SK-N-SH (cell line): ENCODE measurements around the gene CYB561D1. TPM values are rescaled to one million over a fixed set of nuclear protein-coding genes. Genes with fewer than 3 reads are reported as not detected.

Source experiments
- CTCF ChIA-PET: fragments of 300-600, 350-600 bp; formaldehyde crosslinking; extraction: SDS; loops from one replicate; lab custom pipeline; 2021; lab: Yijun Ruan, JAX
- POLR2A ChIA-PET: fragments of 350-600 bp; sonication (Branson Sonifier 250); formaldehyde crosslinking; extraction: SDS; loops from one replicate; lab custom pipeline; 2020; ENCODE audit warnings: antibody characterized with exemption, inconsistent platforms; lab: Yijun Ruan, JAX
- DNase-seq: peaks from one replicate; pipeline ENCODE4 v3.0.0; 2012
- H2AFZ ChIP-seq: fragments of 200-600 bp; sonication (generic); 2 replicates; pipeline ENCODE4 v1.8.1; 2016; ENCODE audit warnings: antibody characterized with exemption, mild to moderate bottlenecking, low read depth
- H3F3A ChIP-seq: fragments of 200-600 bp; sonication (generic); replicated peaks from 2 replicates; pipeline ENCODE3; 2016; ENCODE audit warnings: antibody characterized with exemption, mild to moderate bottlenecking; ENCODE audit not compliant: insufficient read depth
- H3K27ac ChIP-seq, 2 experiments: fragments of 200-500 bp in 1 of 2; fragments of 200-600 bp in 1 of 2; sonication (Bioruptor generic) in 1 of 2; sonication (generic), shearing (Covaris generic) in 1 of 2; 2 replicates each; pipeline versions ENCODE4 v1.5.1 to v1.6.1; 2014 to 2016; ENCODE audit warnings: low read depth in 2 of 2, inconsistent platforms in 1 of 2, low read length in 1 of 2, mild to moderate bottlenecking in 1 of 2, mixed read lengths in 1 of 2
- H3K27me3 ChIP-seq: fragments of 200-600 bp; sonication (generic), shearing (Covaris generic); 2 replicates; pipeline ENCODE4 v1.6.1; 2016; ENCODE audit warnings: mixed run types; ENCODE audit not compliant: insufficient read depth
- H3K36me3 ChIP-seq, 2 experiments: fragments of 200-500 bp in 1 of 2; fragments of 200-600 bp in 1 of 2; sonication (Bioruptor generic) in 1 of 2; sonication (generic) in 1 of 2; replicated peaks in 1 of 2; 2 replicates each; pipeline versions ENCODE3 to v1.5.1; 2014 to 2016; ENCODE audit warnings: low read length in 1 of 2, mild to moderate bottlenecking in 1 of 2; ENCODE audit not compliant: insufficient read depth in 2 of 2, control insufficient read depth in 1 of 2
- H3K4me1 ChIP-seq, 2 experiments: fragments of 200-500 bp in 1 of 2; fragments of 200-600 bp in 1 of 2; sonication (Bioruptor generic) in 1 of 2; sonication (generic), shearing (Covaris generic) in 1 of 2; 2 replicates each; pipeline versions ENCODE4 v1.5.1 to v1.6.1; 2014 to 2016; ENCODE audit warnings: low read depth in 1 of 2, low read length in 1 of 2, mixed run types in 1 of 2; ENCODE audit not compliant: insufficient read depth in 2 of 2, control insufficient read depth in 1 of 2
- H3K4me2 ChIP-seq: fragments of 200-600 bp; sonication (generic), shearing (Covaris generic); 2 replicates; pipeline ENCODE4 v1.6.1; 2017; ENCODE audit warnings: mixed run types
- H3K4me3 ChIP-seq, 2 experiments: fragments of 200-500 bp in 1 of 2; fragments of 200-600 bp in 1 of 2; sonication (Bioruptor generic) in 1 of 2; sonication (generic), shearing (Covaris generic) in 1 of 2; 2 replicates each; pipeline versions ENCODE4 v1.5.1 to v1.8.1; 2014 to 2016; ENCODE audit warnings: low read depth in 2 of 2, inconsistent platforms in 1 of 2, low read length in 1 of 2, mild to moderate bottlenecking in 1 of 2, mixed read lengths in 1 of 2, moderate library complexity in 1 of 2
- H3K79me2 ChIP-seq: fragments of 200-600 bp; sonication (generic); 2 replicates; pipeline ENCODE4 v1.8.1; 2017; ENCODE audit warnings: mild to moderate bottlenecking; ENCODE audit not compliant: insufficient read depth
- H3K9ac ChIP-seq: fragments of 200-600 bp; sonication (generic); 2 replicates; pipeline ENCODE4 v1.6.1; 2017; ENCODE audit warnings: mixed run types
- H3K9me2 ChIP-seq: fragments of 200-600 bp; sonication (generic); 2 replicates; pipeline ENCODE4 v1.6.1; 2017; ENCODE audit warnings: mixed run types
- H3K9me3 ChIP-seq: fragments of 200-600 bp; sonication (generic); 2 replicates; pipeline ENCODE4 v1.6.1; 2017; ENCODE audit warnings: mixed run types, mild to moderate bottlenecking, moderate library complexity
- H4K20me1 ChIP-seq: fragments of 200-600 bp; sonication (generic); 2 replicates; pipeline ENCODE4 v1.6.1; 2017; ENCODE audit warnings: mild to moderate bottlenecking, mixed run types; ENCODE audit not compliant: insufficient read depth
- ELF1 ChIP-seq: IDR thresholded peaks from 2 replicates; pipeline ENCODE4 v1.4.0; 2012
- EP300 ChIP-seq, 2 experiments: IDR thresholded peaks; 2 replicates each; pipeline versions ENCODE4 v1.4.0 to v1.6.1; 2012; ENCODE audit warnings: borderline replicate concordance in 1 of 2, low read depth in 1 of 2, low read length in 1 of 2
- FOXM1 ChIP-seq: IDR thresholded peaks from 2 replicates; pipeline ENCODE4 v1.4.0; 2012; ENCODE audit warnings: low read depth, mild to moderate bottlenecking
- JUND ChIP-seq: IDR thresholded peaks from 2 replicates; pipeline ENCODE4 v1.4.0; 2012
- MXI1 ChIP-seq: IDR thresholded peaks from 2 replicates; pipeline ENCODE4 v1.6.1; 2012; ENCODE audit warnings: mild to moderate bottlenecking, low read depth, low read length, improper control_type of control experiment
- NRF1 ChIP-seq: IDR thresholded peaks from 2 replicates; pipeline ENCODE4 v1.6.1; 2012; ENCODE audit warnings: low read depth, mild to moderate bottlenecking, low read length
- POLR2AphosphoS5 ChIP-seq: IDR thresholded peaks from 2 replicates; pipeline ENCODE4 v1.6.1; 2012; ENCODE audit warnings: low read depth, low read length
- RCOR1 ChIP-seq: fragments of 150-350 bp; IDR thresholded peaks from 2 replicates; pipeline ENCODE4 v1.6.1; 2017; ENCODE audit warnings: antibody characterized with exemption, low read length
- RFX5 ChIP-seq: IDR thresholded peaks from 2 replicates; pipeline ENCODE4 v1.6.1; 2012; ENCODE audit warnings: mild to moderate bottlenecking, improper control_type of control experiment, low read length
- RXRA ChIP-seq: IDR thresholded peaks from 2 replicates; pipeline ENCODE4 v1.4.0; 2012; ENCODE audit warnings: low read depth, mild to moderate bottlenecking, borderline replicate concordance
- SMC3 ChIP-seq: IDR thresholded peaks from 2 replicates; pipeline ENCODE4 v1.6.1; 2012; ENCODE audit warnings: low read depth, low read length, improper control_type of control experiment
- TCF12 ChIP-seq: IDR thresholded peaks from 2 replicates; pipeline ENCODE4 v1.4.0; 2012
- TEAD4 ChIP-seq: IDR thresholded peaks from 2 replicates; pipeline ENCODE4 v1.4.0; 2012; ENCODE audit warnings: mild to moderate bottlenecking, borderline replicate concordance; ENCODE audit not compliant: insufficient read depth
- YY1 ChIP-seq: IDR thresholded peaks from 2 replicates; pipeline ENCODE4 v1.4.0; 2012; ENCODE audit warnings: low read depth, mild to moderate bottlenecking
- WGBS: methylation state at CpG from one replicate; pipeline ENCODE4 v1.1.6; 2017; ENCODE audit warnings: low lambda C conversion rate; 5-methylcytosine and 5-hydroxymethylcytosine counted together
- polyA plus RNA-seq, 3 experiments: library from polyadenylated mRNA; depleted of rRNA; stranded (reverse); fragments of >200 nt; gene quantifications; 2 replicates each; pipeline ENCODE4 v1.2.3, GENCODE V29; 2012
- TF ChIP-seq, protein P1 (sequence below): IDR thresholded peaks from 2 replicates; pipeline ENCODE4; 2012
- TF ChIP-seq, protein P2 (sequence below): IDR thresholded peaks from 2 replicates; pipeline ENCODE4 v1.4.0; 2012; ENCODE audit warnings: low read depth, borderline replicate concordance
- TF ChIP-seq, protein P3 (sequence below): IDR thresholded peaks from 2 replicates; pipeline ENCODE4 v1.4.0; 2012; ENCODE audit warnings: low read depth

Gene CYB561D1
- polyA plus RNA-seq, 1 of the 3 experiments (the other 2 are of a cell fraction): 5.4 TPM

DNA sequence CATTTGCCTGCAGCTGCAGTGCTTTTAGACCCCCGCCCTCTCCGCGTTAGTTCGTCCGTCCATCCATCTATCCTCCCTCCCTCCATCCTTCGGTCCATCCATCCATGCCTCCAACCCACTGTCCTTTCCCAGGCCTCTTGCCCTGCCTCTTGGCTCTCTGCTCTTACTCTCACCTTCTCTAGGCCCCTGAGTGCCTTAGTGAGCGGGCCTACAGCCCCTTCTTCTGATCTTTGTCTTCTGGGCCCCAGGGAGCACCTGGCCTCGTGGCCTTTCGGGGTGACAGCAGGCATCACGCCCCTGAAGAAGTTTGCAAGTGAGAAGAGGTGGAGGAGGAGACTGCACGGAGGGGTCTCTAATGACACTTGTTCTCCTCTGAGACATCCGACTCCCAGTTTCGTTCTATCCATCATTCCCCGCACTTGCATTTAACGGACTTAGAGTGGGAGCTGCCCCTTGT, 9.3 kb upstream of the CYB561D1 start:
- CTCF ChIA-PET: interaction anchor here (0.6 to 40.2 kb wide), 7 partner anchors 9 to 290 kb away, joined by 3 to 1710 read pairs (median 5); partner anchors contain the start of genes AMIGO1, CYB561D1 and GPR61
- WGBS: 29% methylated on average over 15 of the region's 15 CpGs
- TF ChIP-seq RXRA: no peak
- TF ChIP-seq, all 33 proteins: peak for 0
- H3K4me3 ChIP-seq: peak overlapping the region; percentile 58 to 82
- H3K9ac ChIP-seq: peak overlapping the region; percentile 87; the same call in 1 of the 2 replicates
- peaks cover 0 to 16% of the 10 kb centered on the region in 2 experiments for H3K36me3 ChIP-seq
- H3K27ac ChIP-seq: peak overlapping the region in 1 of 2 experiments; percentile 93; a peak in 1 of 4 replicates
- H3F3A ChIP-seq: no peaks in the 10 kb centered on the region
- H3K9me2 ChIP-seq: no peaks in the 10 kb centered on the region
- H3K4me1 ChIP-seq: peaks cover 6 to 15% of the 10 kb centered on the region in 2 experiments; a peak in 2 of 4 replicates
- POLR2A ChIA-PET: interaction anchor here (1.0 to 1.4 kb wide), 2 partner anchors 46 to 87 kb away, joined by 3 to 7 read pairs; partner anchors contain the start of gene SORT1
- peaks cover 12% of the 10 kb centered on the region; the same call in 1 of the 2 replicates for H3K79me2 ChIP-seq
- H2AFZ ChIP-seq: peak overlapping the region; percentile 89
- H4K20me1 ChIP-seq: no peaks in the 10 kb centered on the region
- H3K9me3 ChIP-seq: no peaks in the 10 kb centered on the region
- DNase-seq: no peak
- peaks cover 17% of the 10 kb centered on the region; the same call in 1 of the 2 replicates for H3K27me3 ChIP-seq
- peak overlapping the region; percentile 95 for H3K4me2 ChIP-seq

DNA sequence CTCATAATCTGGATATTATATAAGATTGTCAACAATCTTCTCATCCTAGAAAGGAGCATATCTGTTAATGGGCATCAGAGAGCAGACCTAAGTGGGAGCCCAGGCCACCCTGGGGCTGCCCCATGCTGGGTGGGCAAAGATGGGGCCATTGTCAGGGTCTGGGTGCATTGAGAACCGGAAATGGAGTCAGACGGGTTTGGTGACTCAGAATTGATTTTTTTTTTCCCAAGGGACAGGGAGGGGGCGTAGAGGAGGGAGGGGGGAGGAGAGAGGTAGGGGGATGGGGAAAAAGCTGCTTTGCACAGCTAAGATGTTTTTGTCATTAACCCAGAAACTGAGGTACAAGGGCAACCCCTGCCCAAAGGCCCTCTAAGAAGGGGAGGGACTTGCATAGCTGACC, 8.9 kb upstream of the CYB561D1 start:
- CTCF ChIA-PET: interaction anchor here (1.1 to 40.2 kb wide), 6 partner anchors 9 to 289 kb away, joined by 3 to 1710 read pairs (median 28); partner anchors contain the start of genes AMIGO1, CYB561D1 and GPR61
- Histone ChIP-seq H3K27ac (no peak overlapping the region), H3K36me3 (peaks cover 0 to 16% of the 10 kb centered on the region in 2 experiments), H2AFZ (peak overlapping the region; percentile 89), H3K27me3 (peaks cover 14% of the 10 kb centered on the region; the same call in 1 of the 2 replicates), H3K4me2 (peak overlapping the region; percentile 95), H3F3A (no peaks in the 10 kb centered on the region), H3K4me1 (peaks cover 6 to 15% of the 10 kb centered on the region in 2 experiments; a peak in 2 of 4 replicates), H3K9me3 (no peaks in the 10 kb centered on the region), H4K20me1 (no peaks in the 10 kb centered on the region), H3K4me3 (peak overlapping the region; percentile 58 to 82), H3K9ac (no peak overlapping the region), H3K79me2 (peaks cover 12% of the 10 kb centered on the region; the same call in 1 of the 2 replicates), H3K9me2 (no peaks in the 10 kb centered on the region)
- DNase-seq: no peak
- WGBS: 13% methylated on average over 3 of the region's 3 CpGs
- POLR2A ChIA-PET: no interaction called here
- TF ChIP-seq MXI1 (no peak), FOXM1 (no peak), YY1 (no peak), NRF1 (no peak), EP300 (IDR thresholded peaks at IDR 0.05; ENCODE audit: borderline replicate concordance in 1 of 2, low read depth in 1 of 2, low read length in 1 of 2) (no peak), SMC3 (no peak), RCOR1 (no peak), ELF1 (no peak), JUND (no peak), POLR2AphosphoS5 (no peak), TEAD4 (no peak), RFX5 (no peak), TCF12 (no peak)
- TF ChIP-seq, protein P1, sequence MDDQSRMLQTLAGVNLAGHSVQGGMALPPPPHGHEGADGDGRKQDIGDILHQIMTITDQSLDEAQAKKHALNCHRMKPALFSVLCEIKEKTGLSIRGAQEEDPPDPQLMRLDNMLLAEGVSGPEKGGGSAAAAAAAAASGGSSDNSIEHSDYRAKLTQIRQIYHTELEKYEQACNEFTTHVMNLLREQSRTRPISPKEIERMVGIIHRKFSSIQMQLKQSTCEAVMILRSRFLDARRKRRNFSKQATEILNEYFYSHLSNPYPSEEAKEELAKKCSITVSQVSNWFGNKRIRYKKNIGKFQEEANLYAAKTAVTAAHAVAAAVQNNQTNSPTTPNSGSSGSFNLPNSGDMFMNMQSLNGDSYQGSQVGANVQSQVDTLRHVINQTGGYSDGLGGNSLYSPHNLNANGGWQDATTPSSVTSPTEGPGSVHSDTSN: no peak
- TF ChIP-seq, protein P2, sequence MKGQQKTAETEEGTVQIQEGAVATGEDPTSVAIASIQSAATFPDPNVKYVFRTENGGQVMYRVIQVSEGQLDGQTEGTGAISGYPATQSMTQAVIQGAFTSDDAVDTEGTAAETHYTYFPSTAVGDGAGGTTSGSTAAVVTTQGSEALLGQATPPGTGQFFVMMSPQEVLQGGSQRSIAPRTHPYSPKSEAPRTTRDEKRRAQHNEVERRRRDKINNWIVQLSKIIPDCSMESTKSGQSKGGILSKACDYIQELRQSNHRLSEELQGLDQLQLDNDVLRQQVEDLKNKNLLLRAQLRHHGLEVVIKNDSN: no peak
- TF ChIP-seq, protein P3, sequence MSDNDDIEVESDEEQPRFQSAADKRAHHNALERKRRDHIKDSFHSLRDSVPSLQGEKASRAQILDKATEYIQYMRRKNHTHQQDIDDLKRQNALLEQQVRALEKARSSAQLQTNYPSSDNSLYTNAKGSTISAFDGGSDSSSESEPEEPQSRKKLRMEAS: no peak
